Body of pancreas (tissue), 4 donors: Measurements from ENCODE around the gene NHERF1. TPM values are rescaled to one million over a fixed set of nuclear protein-coding genes. Genes with fewer than 3 reads are reported as not detected.

Experiments used
- ATAC-seq: fragments of 150-250 bp; one replicate; pipeline ENCODE4 v1.9.1; 2016
- DNase-seq, 4 donors: peaks; one replicate each; pipeline ENCODE4 v3.0.0-alpha.2; 2019
- H3K27ac ChIP-seq, 4 donors: fragments of 200-600 bp; sonication (generic); 1 replicate in 3 of 4; 2 replicates in 1 of 4; pipeline versions ENCODE4 v1.5.1 to v1.6.1; 2016 to 2019; ENCODE audit warnings: mild to moderate bottlenecking in 1 of 4, mixed read lengths in 1 of 4, moderate library complexity in 1 of 4
- H3K27me3 ChIP-seq, 2 donors: fragments of 200-600 bp; sonication (generic); one replicate each; pipeline ENCODE4 v1.6.0; 2016; ENCODE audit warnings: mild to moderate bottlenecking in 1 of 2
- H3K36me3 ChIP-seq, 2 donors: fragments of 200-600 bp; sonication (generic); replicated peaks in 1 of 2; 2 replicates each; pipeline ENCODE4 v1.5.1; 2016; ENCODE audit warnings: low read depth in 2 of 2; ENCODE audit not compliant: insufficient read depth in 1 of 2
- H3K4me1 ChIP-seq: fragments of 200-600 bp; sonication (generic); one replicate; pipeline ENCODE4 v1.6.0; 2016
- H3K4me3 ChIP-seq, 2 donors: fragments of 200-600 bp; sonication (generic); 1 replicate in 1 of 2; 2 replicates in 1 of 2; pipeline ENCODE4 v1.5.1; 2016 to 2019
- H3K9me3 ChIP-seq, 3 donors: fragments of 200-600 bp; sonication (generic); 1 replicate in 2 of 3; 2 replicates in 1 of 3; pipeline ENCODE4 v1.5.1; 2016
- POLR2A ChIP-seq, 3 donors: fragments of 450-650 bp; IDR thresholded peaks; one replicate each; pipeline ENCODE4 v1.6.1; 2016; ENCODE audit warnings: antibody characterized with exemption in 3 of 3, mild to moderate bottlenecking in 2 of 3
- WGBS, 2 donors: methylation state at CpG; one replicate each; pipeline ENCODE4 v1.1.5; 2017; 5-methylcytosine and 5-hydroxymethylcytosine counted together
- intact Hi-C: fragments of 100-400 bp; cut with DNase I; formaldehyde crosslinking; loops from one replicate; pipeline ENCODE4 v1.15.1; 2023
- total RNA-seq, 2 donors: library from RNA; depleted of rRNA; stranded (reverse); fragments of >200 nt; gene quantifications; one replicate each; pipeline ENCODE4 v1.1.0, GENCODE V29; 2016
- TF ChIP-seq, protein P1 (sequence below), 7 experiments: fragments of 450-650 bp in 4 of 7; fragments of 200-600 bp in 3 of 7; sonication (generic) in 3 of 7; IDR thresholded peaks; one replicate each; pipeline ENCODE4 v1.5.1; 2016 to 2019; ENCODE audit warnings: antibody characterized with exemption in 7 of 7

Gene NHERF1
- total RNA-seq, 2 donors from 2014 or later, result 56.6 to 64.9 TPM

DNA sequence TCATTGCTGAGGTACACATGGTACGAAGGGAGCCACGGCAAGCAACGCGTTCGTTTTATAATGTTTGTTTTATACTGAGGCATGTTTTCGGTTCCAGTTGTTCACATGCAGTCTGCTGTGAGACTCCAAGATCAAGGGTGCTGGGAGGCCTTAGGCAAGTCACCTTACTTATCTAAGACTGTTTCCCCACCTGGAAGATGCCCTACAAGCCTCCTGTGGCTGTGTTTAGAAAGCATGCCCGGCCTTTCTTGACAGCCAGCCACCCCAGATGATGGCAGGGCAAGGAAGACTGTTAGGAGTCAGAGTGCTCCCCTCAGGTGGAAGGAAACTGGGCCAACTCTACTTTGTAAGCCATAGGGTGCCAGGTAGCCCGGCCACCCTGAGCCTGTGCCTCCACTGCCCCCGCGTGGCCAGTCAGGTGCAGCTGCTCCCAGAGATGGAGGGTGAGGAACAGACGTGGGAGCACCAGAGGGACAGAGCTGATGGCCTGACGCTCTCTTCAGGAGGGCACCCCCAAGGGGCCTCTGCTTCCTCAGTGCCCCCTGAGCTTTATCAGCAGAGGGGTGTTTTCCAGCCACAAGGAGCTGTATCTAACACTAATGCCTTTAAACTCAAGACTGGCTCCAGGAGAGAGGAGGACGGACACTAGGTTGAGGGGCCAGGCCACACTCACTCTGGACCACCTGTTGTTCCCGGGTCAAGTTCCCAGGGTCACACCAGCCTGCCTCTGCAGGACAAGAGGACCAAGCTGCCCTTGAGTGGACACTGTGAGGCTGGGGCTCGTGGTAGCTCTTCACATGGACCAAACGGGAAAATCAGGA lies 22.3 kb downstream of the NHERF1 start:
- ATAC-seq (peak; percentile 80), DNase-seq (peak; percentile 89 to 92 (median 91))
- Histone ChIP-seq H3K9me3 (no peaks in the 10 kb centered on the region), H3K36me3 (peaks cover 0 to 6% of the 10 kb centered on the region in 2 donors), H3K27me3 (no peaks in the 10 kb centered on the region), H3K27ac (peak overlapping the region; percentile 48 to 89 (median 84)), H3K4me3 (no peak overlapping the region), H3K4me1 (peaks cover 62% of the 10 kb centered on the region)
- intact Hi-C loops, result no loop called here
- TF ChIP-seq, protein P1, sequence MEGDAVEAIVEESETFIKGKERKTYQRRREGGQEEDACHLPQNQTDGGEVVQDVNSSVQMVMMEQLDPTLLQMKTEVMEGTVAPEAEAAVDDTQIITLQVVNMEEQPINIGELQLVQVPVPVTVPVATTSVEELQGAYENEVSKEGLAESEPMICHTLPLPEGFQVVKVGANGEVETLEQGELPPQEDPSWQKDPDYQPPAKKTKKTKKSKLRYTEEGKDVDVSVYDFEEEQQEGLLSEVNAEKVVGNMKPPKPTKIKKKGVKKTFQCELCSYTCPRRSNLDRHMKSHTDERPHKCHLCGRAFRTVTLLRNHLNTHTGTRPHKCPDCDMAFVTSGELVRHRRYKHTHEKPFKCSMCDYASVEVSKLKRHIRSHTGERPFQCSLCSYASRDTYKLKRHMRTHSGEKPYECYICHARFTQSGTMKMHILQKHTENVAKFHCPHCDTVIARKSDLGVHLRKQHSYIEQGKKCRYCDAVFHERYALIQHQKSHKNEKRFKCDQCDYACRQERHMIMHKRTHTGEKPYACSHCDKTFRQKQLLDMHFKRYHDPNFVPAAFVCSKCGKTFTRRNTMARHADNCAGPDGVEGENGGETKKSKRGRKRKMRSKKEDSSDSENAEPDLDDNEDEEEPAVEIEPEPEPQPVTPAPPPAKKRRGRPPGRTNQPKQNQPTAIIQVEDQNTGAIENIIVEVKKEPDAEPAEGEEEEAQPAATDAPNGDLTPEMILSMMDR (IDR thresholded peaks at IDR 0.05), result peak; percentile 85 to 98 (median 96)
- peak in 1 of 3 donors; percentile 4 for TF ChIP-seq POLR2A (IDR thresholded peaks at IDR 0.05)
- 27 to 31% methylated on average over 11 to 16 of the region's 16 CpGs for WGBS, 2 donors

DNA sequence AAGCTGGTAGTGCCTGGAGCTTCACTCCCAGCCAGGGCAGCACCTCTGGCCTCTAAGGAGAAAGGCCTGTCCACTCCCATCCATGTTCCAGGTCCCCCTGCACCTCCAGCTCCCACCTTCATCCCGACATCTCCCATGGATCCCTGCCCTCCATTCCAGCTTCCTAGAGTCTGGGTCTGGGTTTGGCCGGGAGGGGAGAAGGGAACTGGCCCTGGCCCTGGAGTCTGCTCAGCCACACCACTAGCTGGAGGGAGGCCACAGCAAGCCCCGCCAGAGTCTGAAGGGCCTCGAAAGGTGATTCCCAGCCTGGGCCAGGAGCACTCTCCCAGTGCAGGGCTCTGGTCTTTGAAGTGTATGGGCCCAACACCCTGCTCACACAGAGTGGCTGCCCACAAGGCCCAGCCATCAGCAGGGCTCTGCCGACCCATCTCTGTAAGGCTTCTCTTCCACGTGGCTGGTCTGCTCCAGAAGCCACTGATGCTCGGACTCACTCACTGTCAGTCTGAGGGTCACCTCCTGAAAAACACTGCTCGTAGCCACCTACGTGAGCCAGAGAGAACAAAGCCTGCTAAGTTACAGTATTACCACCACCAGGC lies 23.0 kb downstream of the NHERF1 start:
- Histone ChIP-seq H3K27ac (no peak overlapping the region), H3K4me1 (peaks cover 57% of the 10 kb centered on the region), H3K4me3 (no peak overlapping the region), H3K36me3 (peaks cover 0 to 6% of the 10 kb centered on the region in 2 donors), H3K27me3 (no peaks in the 10 kb centered on the region), H3K9me3 (no peaks in the 10 kb centered on the region)
- ATAC-seq (no peak), DNase-seq (no peak)
- 79 to 90% methylated on average over 2 to 8 of the region's 9 CpGs for WGBS, 2 donors
- intact Hi-C loops, result no loop called here
- no peak for TF ChIP-seq POLR2A (IDR thresholded peaks at IDR 0.05)
- TF ChIP-seq, protein P1 (IDR thresholded peaks at IDR 0.05), result no peak

DNA sequence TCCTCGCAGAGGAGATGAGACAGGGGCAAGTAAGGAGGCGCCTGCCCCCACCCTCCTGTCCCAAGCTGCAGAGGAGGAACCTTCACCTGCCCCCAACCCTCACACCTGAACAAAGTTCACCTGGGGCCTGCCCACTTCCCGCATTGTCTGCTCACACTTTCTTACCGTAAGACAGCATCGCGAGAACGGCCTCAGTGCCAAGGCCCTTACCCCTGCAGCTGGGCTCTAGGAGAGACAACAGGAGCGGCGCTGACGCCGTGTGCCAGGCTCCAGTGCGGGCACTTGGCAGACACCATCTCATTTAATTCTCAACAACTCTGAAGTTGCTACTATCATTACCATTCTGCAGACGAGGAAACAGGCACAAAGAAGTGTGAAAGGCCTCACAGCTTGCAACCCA lies 23.6 kb downstream of the NHERF1 start:
- no peaks in the 10 kb centered on the region for H3K9me3 ChIP-seq
- 75 to 76% methylated on average over 12 to 13 of the region's 13 CpGs for WGBS, 2 donors
- intact Hi-C loops, result no loop called here
- H3K4me3 ChIP-seq, result no peak overlapping the region
- no peak overlapping the region for H3K27ac ChIP-seq
- H3K4me1 ChIP-seq, result peaks cover 57% of the 10 kb centered on the region
- TF ChIP-seq, protein P1 (IDR thresholded peaks at IDR 0.05), result no peak
- no peak for TF ChIP-seq POLR2A (IDR thresholded peaks at IDR 0.05)
- no peak for ATAC-seq
- peaks cover 0 to 6% of the 10 kb centered on the region in 2 donors for H3K36me3 ChIP-seq
- no peak for DNase-seq
- no peaks in the 10 kb centered on the region for H3K27me3 ChIP-seq

DNA sequence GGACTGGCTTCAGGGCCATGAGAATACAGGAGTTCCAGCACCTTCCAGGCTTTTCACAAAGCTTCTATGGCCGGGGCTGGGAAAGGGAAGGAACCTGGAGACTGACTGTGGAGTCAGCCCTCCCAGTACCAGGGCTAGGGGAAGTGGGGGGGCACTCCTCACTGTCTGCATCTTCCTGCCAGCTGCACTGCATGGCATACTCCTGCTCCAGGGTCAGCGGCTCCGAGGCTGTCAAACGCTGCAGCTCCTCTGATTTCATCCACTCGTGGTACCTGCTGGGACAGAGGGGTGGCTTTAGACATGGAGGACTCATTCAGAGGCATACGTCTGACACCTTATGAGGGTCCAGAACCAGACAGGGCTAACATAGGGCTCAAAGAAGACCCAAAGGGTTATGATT lies 25.0 kb downstream of the NHERF1 start:
- Histone ChIP-seq H3K4me3 (no peak overlapping the region), H3K9me3 (no peaks in the 10 kb centered on the region), H3K4me1 (peaks cover 57% of the 10 kb centered on the region), H3K27me3 (no peaks in the 10 kb centered on the region), H3K36me3 (peaks cover 0 to 6% of the 10 kb centered on the region in 2 donors), H3K27ac (no peak overlapping the region)
- intact Hi-C loops, result no loop called here
- WGBS, 2 donors, result 74 to 80% methylated on average over 2 to 6 of the region's 6 CpGs
- DNase-seq, result no peak
- TF ChIP-seq POLR2A (IDR thresholded peaks at IDR 0.05), result no peak
- TF ChIP-seq, protein P1 (IDR thresholded peaks at IDR 0.05), result no peak
- no peak for ATAC-seq
